HG03060 (cell line): Measurements from ENCODE around the gene HLA-DOB.
A peak's percentile ranks its signal among the peaks of the same experiment; 100 is the strongest.

Source experiments
- ATAC-seq: cut with Tn5 transposase; IDR thresholded peaks from one replicate; pipeline ENCODE4 v1.9.1; 2021; ENCODE audit warnings: low read depth, moderate number of reproducible peaks; ENCODE audit not compliant: unreplicated experiment

The HLA-DOB gene

GRCh38 chr6:32843979-32844838, 27.4 kb upstream of the HLA-DOB start, which contains the start of gene PSMB8:
Gene PSMB8, minus strand, starts transcription at chr6:32844047. Its CDS starts 51 bp downstream, at chr6:32843996.
- peak; percentile 45 for ATAC-seq

- no peak for ATAC-seq
These were observed 26.7 kb upstream of the HLA-DOB start for GRCh38 chr6:32843331-32843978.

GRCh38 chr6:32842690-32843089, 25.9 kb upstream of the HLA-DOB start:
- ATAC-seq = no peak

- no peak for ATAC-seq
These were observed 25.3 kb upstream of the HLA-DOB start for GRCh38 chr6:32842021-32842650.

GRCh38 chr6:32840604-32841246, 23.9 kb upstream of the HLA-DOB start:
- ATAC-seq = no peak

- no peak for ATAC-seq
These were observed 22.6 kb upstream of the HLA-DOB start for GRCh38 chr6:32839356-32839755.

GRCh38 chr6:32838114-32838958, 21.5 kb upstream of the HLA-DOB start, which contains the start of gene TAP2:
Gene TAP2, minus strand, starts transcription at chr6:32838739. Its CDS starts 506 bp downstream, at chr6:32838233.
- ATAC-seq = no peak

- ATAC-seq = no peak
These were observed 20.9 kb upstream of the HLA-DOB start for GRCh38 chr6:32837651-32838113.

- no peak for ATAC-seq
These were observed 20.1 kb upstream of the HLA-DOB start for GRCh38 chr6:32836873-32837272.

GRCh38 chr6:32835167-32835893, 18.5 kb upstream of the HLA-DOB start:
- no peak for ATAC-seq

- ATAC-seq = no peak
These were observed 16.9 kb upstream of the HLA-DOB start for GRCh38 chr6:32833664-32834063.

GRCh38 chr6:32832535-32832934, 15.7 kb upstream of the HLA-DOB start:
- no peak for ATAC-seq

- no peak for ATAC-seq
These were observed 14.1 kb upstream of the HLA-DOB start for GRCh38 chr6:32830936-32831335.

GRCh38 chr6:32830017-32830416, 13.2 kb upstream of the HLA-DOB start:
- no peak for ATAC-seq

- no peak for ATAC-seq
These were observed 12.7 kb upstream of the HLA-DOB start for GRCh38 chr6:32829495-32829894.

GRCh38 chr6:32827025-32827424, 10.2 kb upstream of the HLA-DOB start:
- ATAC-seq = no peak

- ATAC-seq = no peak
These were observed 9.2 kb upstream of the HLA-DOB start for GRCh38 chr6:32825966-32826365.

- no peak for ATAC-seq
These were observed 2.9 kb upstream of the HLA-DOB start for GRCh38 chr6:32819729-32820128.

- ATAC-seq = no peak
These were observed 2.1 kb upstream of the HLA-DOB start for GRCh38 chr6:32818867-32819266.
